GM18517 (cell line): ENCODE results near the gene PLCB3.
"Not testable (repeated sequence)": the region's sequence is repeated elsewhere in the genome, so short reads cannot be mapped to it uniquely, and the experiment has no call there.

ENCODE experiments used
- ATAC-seq: cut with Tn5 transposase; IDR thresholded peaks from one replicate; pipeline ENCODE4 v1.9.1; 2021; ENCODE audit warnings: mild to moderate bottlenecking, moderate library complexity; ENCODE audit not compliant: unreplicated experiment

Gene PLCB3

DNA sequence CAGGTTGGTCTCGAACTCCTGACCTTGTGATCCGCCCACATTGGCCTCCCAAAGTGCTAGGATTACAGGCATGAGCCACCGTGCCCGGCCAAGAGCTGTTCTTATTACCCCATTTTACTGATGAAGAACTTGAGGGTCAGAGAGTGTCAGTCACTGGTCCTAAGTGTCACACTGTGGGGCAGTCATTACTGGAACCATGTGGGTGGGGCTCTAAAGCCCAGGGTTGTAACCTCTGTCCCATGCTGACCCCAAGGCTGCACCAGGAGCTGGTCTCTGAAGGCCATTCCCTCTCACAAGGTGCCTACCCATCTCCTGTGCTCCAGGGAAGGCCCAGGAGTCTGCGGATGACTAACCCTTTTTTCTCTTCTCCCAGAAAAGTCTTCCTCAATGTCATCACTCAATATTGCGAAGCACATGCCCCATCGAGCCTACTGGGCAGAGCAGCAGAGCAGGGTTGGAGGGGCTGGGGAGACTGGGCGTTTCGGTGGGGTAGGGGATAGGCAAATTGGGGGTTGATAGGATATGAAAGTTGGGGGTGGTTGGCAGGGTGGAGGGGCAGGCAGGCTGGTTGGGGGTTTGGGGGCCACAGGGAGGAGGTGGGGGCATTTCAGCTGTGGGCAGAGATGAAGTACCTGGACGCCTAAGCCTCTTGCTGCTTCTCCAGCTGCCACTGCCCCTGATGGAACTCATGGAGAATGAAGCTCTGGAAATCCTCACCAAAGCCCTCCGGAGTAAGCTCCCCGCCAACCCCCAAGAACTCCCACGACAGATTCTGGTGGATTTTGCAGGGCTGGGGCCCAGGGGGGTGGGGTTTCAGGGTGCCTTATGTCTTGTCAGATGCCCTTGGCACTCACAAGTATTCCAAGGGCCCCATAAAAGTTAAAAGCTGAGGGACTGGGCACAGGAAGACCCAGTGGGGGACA, 52.0 kb downstream of the PLCB3 start:
- no peak for ATAC-seq

DNA sequence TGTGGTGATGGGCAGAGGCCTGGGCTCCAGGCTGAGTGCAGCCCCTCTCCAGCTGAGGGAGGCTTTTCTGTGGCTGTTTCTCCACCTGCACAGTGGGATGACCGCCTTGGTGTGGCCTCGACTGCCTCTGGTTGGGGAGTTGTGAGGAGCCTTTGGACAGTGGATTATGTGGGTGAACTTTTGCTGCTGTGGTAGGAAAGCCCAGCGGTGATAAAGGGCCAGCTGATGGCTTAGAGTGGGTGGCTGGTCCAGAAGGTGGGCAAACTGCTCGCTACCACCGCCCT, 52.6 kb downstream of the PLCB3 start:
- no peak for ATAC-seq

- peak; percentile 42 for ATAC-seq
Observed at GRCh38 chr11:64304316-64305072, 53.2 kb downstream of the PLCB3 start.

GRCh38 chr11:64305075-64305690, 53.9 kb downstream of the PLCB3 start, which contains the start of gene ESRRA:
ESRRA (plus strand) TSS chr11:64305524; CDS start chr11:64307180, 1,656 bp downstream.
- ATAC-seq: peak; percentile 75

GRCh38 chr11:64305691-64306562, 54.6 kb downstream of the PLCB3 start:
- ATAC-seq: peak; percentile 31

- ATAC-seq: no peak
Observed at GRCh38 chr11:64306563-64306875, 55.2 kb downstream of the PLCB3 start.

DNA sequence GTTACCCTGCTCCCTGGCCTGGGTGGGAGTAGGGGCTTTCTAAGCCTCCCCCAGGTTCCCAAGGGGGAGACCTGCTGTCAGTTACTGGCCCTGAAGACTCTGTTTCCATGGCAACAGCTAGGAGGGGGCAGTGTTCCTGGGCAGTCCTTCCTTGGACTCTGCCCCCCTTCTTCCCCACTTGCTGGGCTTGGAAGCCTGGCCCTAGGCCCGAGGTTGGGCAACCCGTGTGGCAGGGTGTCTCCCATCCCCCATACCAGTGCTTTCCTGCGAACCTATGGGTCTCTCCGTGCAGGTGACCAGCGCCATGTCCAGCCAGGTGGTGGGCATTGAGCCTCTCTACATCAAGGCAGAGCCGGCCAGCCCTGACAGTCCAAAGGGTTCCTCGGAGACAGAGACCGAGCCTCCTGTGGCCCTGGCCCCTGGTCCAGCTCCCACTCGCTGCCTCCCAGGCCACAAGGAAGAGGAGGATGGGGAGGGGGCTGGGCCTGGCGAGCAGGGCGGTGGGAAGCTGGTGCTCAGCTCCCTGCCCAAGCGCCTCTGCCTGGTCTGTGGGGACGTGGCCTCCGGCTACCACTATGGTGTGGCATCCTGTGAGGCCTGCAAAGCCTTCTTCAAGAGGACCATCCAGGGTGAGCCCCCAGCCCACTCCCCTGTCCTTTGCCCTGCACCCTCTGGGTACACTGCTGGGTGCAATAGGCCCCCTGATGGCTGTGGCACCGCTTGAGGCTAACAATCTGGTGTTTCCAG, 55.7 kb downstream of the PLCB3 start:
- no peak for ATAC-seq

GRCh38 chr11:64307795-64308194, 56.5 kb downstream of the PLCB3 start:
- ATAC-seq: not testable (repeated sequence)

GRCh38 chr11:64312947-64313346, 61.6 kb downstream of the PLCB3 start:
- ATAC-seq: no peak

DNA sequence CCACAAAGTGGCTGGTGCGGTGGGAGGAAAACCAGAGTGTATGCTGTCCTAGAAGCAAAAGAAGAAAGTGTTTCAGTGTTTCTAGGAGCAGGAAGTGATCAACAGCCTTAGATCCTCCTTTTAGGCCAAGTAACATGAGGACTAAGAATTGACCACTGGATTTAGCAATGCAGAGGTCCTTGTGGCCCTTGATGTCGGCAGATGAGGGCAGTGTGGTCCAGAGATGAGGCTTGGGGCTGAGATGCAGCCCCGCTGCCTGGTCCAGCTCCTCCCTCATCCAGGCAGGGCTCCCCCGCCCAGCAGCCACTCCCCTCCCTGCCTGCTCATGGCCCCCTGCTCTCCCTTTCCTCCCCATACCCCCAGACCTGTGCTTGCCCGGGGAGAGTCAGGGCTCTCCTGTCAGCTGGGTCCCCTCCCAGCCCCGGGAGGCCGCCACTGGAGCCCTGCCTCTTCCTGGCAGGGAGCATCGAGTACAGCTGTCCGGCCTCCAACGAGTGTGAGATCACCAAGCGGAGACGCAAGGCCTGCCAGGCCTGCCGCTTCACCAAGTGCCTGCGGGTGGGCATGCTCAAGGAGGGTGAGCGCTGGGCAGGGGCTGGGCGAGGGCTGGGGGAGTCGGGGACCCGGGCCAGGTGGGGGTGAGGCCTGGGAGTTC, 62.3 kb downstream of the PLCB3 start:
- ATAC-seq: no peak

DNA sequence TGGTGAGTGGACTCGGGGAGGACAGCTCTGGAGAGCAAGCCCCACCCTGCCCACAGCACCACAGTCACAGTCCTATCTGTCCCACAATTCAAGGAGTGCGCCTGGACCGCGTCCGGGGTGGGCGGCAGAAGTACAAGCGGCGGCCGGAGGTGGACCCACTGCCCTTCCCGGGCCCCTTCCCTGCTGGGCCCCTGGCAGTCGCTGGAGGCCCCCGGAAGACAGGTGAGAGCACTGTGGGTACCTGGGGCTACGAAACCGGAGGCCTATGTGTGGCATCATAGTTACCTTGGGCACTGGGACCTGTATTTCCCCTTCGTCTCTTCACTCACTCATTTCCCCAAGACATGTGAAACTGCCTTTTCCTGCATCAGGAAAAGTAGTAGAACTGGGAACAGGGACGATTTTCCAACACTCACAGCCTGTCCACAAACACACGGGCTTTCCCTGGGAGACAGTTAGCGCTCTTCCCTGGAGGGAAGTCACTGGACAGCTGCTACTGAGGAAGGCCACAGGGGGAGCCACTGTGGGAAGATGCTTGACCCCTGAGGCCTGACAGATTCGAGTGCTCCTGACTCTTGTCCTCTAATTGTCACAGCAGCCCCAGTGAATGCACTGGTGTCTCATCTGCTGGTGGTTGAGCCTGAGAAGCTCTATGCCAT, 62.9 kb downstream of the PLCB3 start:
- no peak for ATAC-seq

DNA sequence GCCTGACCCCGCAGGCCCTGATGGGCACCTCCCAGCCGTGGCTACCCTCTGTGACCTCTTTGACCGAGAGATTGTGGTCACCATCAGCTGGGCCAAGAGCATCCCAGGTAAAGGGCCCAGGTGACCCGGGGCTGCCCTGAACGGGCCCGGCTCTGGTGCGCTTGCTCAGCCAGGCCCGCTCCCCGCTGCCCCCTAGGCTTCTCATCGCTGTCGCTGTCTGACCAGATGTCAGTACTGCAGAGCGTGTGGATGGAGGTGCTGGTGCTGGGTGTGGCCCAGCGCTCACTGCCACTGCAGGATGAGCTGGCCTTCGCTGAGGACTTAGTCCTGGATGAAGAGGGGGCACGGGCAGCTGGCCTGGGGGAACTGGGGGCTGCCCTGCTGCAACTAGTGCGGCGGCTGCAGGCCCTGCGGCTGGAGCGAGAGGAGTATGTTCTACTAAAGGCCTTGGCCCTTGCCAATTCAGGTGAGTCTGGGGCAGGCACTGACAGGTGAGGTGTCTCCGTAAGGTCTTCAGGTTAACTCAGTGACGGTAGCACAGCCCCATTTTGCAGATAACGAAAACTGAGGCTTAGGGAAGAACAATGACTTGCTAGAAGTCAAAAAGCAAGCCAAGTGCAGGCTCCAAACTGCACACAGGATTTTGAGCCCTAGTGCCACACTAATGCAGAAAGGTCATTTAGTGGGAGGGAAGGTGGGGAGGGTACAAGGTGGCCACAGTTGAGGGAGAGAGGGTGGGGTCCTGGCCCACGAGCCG, 63.7 kb downstream of the PLCB3 start:
- no peak for ATAC-seq

DNA sequence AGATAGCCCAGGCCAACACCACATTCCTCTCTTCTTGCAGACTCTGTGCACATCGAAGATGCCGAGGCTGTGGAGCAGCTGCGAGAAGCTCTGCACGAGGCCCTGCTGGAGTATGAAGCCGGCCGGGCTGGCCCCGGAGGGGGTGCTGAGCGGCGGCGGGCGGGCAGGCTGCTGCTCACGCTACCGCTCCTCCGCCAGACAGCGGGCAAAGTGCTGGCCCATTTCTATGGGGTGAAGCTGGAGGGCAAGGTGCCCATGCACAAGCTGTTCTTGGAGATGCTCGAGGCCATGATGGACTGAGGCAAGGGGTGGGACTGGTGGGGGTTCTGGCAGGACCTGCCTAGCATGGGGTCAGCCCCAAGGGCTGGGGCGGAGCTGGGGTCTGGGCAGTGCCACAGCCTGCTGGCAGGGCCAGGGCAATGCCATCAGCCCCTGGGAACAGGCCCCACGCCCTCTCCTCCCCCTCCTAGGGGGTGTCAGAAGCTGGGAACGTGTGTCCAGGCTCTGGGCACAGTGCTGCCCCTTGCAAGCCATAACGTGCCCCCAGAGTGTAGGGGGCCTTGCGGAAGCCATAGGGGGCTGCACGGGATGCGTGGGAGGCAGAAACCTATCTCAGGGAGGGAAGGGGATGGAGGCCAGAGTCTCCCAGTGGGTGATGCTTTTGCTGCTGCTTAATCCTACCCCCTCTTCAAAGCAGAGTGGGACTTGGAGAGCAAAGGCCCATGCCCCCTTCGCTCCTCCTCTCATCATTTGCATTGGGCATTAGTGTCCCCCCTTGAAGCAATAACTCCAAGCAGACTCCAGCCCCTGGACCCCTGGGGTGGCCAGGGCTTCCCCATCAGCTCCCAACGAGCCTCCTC, 64.6 kb downstream of the PLCB3 start:
- not testable (repeated sequence) for ATAC-seq

- ATAC-seq: peak; percentile 11
Observed at GRCh38 chr11:64316672-64317324, 65.5 kb downstream of the PLCB3 start.

- peak; percentile 62 for ATAC-seq
Observed at GRCh38 chr11:64317325-64317960, 66.1 kb downstream of the PLCB3 start, which contains the start of gene TRMT112. TRMT112 (minus strand) TSS chr11:64317559; CDS start chr11:64317526, 33 bp downstream.
